Measurements from ENCODE around the gene UNK. TPM values are rescaled to one million over a fixed set of nuclear protein-coding genes. Genes with fewer than 3 reads are reported as not detected.

The UNK gene
- total and polyA plus RNA-seq, 2 of the 13 experiments (the other 11 are each of a cell fraction or from before 2014, with no cell fraction given) = 31.6 to 33.0 TPM

DNA sequence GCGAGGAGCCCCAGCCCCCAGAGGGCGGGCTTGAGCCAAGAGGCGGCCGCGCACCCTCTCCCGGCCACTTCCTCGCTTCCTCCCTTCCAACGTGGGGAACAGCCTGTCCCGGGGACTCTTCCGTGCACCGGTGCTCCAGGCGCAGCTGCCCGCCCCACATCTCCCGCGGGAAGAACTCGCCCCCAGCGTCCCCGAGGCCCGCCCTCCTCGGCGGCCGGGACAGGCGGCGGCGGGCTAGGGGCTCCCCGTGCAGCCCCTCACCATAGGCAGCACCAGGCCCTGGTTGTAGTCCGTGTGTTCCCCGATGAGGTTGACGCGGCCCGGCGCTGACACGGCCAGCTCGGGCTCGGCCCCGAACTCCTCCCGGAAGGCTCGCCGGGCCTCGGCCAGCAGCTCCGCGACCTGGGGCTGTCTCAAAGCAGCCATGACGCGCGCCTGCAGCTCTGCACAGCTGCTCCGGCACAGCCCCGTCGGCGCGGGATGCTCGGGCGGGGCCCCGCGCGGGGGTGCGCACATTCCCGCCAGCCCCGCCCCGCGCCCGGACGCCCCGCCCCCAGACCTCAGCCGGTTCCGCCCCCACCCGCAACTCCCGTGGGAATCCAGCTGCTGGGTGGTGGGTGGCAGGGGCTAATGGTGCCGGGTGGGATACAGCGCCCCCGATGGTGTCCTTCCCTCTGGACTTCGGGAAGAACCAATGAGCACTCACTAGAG, 19.7 kb upstream of the UNK start, which contains the start of gene GALK1 (continued):
- TF ChIP-seq EEA1 (CRISPR knock-in tag; IDR thresholded peaks at IDR 0.05; ENCODE audit: borderline replicate concordance) (peak; percentile 94), TFDP2 (CRISPR knock-in tag; IDR thresholded peaks at IDR 0.05) (no peak; the same call in 1 of the 2 replicates), REXO4 (CRISPR knock-in tag; IDR thresholded peaks at IDR 0.05; ENCODE audit: borderline replicate concordance) (no peak), SMAD1 (CRISPR knock-in tag; IDR thresholded peaks at IDR 0.05; ENCODE audit: borderline replicate concordance, low read depth) (no peak), CENPT (CRISPR knock-in tag; IDR thresholded peaks at IDR 0.05; ENCODE audit: low read depth) (no peak), XBP1 (CRISPR knock-in tag; IDR thresholded peaks at IDR 0.05) (no peak; the same call in 1 of the 2 replicates), RXRA (CRISPR knock-in tag; IDR thresholded peaks at IDR 0.05) (no peak), KDM6A (CRISPR knock-in tag; IDR thresholded peaks at IDR 0.05; ENCODE audit: low read depth) (no peak), KIAA2018 (CRISPR knock-in tag; IDR thresholded peaks at IDR 0.05; ENCODE audit: borderline replicate concordance) (no peak), MLXIP (CRISPR knock-in tag; IDR thresholded peaks at IDR 0.05; ENCODE audit: borderline replicate concordance) (peak; percentile 67; the same call in 1 of the 2 replicates), ZNF547 (CRISPR knock-in tag; IDR thresholded peaks at IDR 0.05) (peak; percentile 16), FLYWCH1 (CRISPR knock-in tag; IDR thresholded peaks at IDR 0.05) (no peak)
- TF ChIP-seq, protein P1, sequence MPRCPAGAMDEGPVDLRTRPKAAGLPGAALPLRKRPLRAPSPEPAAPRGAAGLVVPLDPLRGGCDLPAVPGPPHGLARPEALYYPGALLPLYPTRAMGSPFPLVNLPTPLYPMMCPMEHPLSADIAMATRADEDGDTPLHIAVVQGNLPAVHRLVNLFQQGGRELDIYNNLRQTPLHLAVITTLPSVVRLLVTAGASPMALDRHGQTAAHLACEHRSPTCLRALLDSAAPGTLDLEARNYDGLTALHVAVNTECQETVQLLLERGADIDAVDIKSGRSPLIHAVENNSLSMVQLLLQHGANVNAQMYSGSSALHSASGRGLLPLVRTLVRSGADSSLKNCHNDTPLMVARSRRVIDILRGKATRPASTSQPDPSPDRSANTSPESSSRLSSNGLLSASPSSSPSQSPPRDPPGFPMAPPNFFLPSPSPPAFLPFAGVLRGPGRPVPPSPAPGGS (CRISPR knock-in tag; IDR thresholded peaks at IDR 0.05) = no peak

Data from HepG2 (cell line).